GM12872 (cell line): ENCODE measurements around the gene IL4I1.

Experiments used
- TF ChIP-seq, protein P1 (sequence below): IDR thresholded peaks from 3 replicates; pipeline ENCODE4 v1.5.1; 2011; ENCODE audit warnings: low read depth, mild to moderate bottlenecking, low read length, moderate library complexity; ENCODE audit not compliant: insufficient read depth

Gene IL4I1

DNA sequence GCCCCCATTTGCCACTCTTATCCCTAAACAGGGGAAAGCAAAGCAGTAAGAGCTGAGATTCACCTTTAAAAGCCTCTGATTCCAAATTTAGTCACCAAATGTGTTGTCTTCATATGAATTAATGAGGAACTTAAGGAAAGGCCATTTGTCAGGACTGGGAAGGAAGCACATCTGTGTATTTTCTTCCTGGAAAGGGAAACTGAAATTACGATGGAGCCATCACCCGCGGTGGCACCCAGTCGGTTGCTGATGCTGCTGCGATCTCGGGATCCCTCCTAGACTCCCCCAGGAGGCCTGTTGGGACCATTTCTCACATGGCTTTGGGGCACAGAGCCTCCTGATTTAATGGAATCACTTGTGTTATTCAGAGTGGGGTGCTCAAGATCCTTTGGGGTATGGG, 7.4 kb upstream of the IL4I1 start:
- TF ChIP-seq, protein P1, sequence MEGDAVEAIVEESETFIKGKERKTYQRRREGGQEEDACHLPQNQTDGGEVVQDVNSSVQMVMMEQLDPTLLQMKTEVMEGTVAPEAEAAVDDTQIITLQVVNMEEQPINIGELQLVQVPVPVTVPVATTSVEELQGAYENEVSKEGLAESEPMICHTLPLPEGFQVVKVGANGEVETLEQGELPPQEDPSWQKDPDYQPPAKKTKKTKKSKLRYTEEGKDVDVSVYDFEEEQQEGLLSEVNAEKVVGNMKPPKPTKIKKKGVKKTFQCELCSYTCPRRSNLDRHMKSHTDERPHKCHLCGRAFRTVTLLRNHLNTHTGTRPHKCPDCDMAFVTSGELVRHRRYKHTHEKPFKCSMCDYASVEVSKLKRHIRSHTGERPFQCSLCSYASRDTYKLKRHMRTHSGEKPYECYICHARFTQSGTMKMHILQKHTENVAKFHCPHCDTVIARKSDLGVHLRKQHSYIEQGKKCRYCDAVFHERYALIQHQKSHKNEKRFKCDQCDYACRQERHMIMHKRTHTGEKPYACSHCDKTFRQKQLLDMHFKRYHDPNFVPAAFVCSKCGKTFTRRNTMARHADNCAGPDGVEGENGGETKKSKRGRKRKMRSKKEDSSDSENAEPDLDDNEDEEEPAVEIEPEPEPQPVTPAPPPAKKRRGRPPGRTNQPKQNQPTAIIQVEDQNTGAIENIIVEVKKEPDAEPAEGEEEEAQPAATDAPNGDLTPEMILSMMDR: no peak

DNA sequence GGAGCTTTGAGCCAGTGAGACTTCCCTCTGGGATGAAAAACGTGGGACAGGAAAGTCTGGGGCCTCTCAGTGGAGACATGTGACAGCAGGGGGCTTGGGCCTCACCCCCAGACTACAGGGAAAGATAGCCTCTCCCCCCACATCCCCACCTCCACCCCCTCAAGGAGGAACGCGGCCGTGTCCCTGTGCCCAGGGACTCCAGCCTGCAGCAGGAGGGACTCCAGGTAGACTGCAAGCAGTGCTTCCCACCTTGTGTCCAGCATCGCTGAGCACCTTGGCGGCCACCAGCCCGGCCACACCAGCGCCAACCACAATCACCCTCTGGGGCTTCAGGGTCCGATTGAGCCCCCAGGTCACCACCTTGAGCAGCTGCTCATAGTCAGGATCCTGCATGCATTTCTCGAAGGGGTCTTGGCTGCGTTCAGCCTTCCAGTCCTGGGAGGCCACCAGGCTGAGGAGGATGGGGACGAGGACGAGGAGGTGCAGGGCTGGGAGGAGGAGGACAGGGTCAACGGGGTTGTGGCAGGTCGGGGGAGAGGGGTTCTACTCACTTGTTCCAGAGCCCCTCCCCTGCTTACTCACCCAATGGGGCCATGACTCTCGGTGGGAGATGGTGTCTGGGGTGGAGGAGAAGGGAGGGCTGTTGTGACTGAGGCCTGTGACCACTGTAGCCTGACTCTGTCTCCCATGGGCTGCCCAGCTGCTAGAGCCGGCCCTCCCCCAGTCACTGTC, 955 bp downstream of the IL4I1 start:
- TF ChIP-seq, protein P1: no peak

DNA sequence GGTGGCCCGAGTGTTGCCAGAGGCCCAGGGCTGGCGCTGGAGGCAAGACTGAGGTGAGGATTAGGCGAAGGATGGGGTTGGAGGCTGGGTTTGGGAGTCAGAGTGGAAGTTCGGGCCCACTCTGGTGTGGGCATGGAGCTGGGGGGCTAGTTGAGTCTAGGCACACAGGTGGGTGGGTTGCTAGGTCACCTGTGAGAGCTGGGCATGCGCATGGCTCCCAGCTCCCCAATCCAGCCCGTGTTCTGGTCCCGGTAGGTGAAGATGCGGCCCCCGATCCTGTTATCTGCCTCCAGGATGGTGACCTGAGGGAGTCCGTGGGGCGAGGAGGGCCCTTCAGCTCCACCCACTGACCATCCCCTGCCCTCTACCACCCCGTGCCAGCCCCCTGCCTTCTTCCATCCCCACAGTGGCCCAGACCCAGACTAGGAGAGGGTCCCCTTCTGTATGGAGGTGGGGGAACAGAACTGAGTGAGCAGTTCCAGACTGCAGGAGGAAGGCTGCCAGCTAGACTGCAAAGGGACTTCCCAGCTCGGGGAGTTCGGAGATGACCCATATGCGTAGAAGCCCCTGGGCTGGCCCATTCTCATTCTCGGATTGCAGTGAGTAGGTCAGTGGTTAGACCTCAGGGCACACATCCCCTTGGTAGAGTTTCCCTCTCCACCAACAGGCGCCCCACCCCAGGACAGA, 1.7 kb downstream of the IL4I1 start:
- TF ChIP-seq, protein P1: no peak

DNA sequence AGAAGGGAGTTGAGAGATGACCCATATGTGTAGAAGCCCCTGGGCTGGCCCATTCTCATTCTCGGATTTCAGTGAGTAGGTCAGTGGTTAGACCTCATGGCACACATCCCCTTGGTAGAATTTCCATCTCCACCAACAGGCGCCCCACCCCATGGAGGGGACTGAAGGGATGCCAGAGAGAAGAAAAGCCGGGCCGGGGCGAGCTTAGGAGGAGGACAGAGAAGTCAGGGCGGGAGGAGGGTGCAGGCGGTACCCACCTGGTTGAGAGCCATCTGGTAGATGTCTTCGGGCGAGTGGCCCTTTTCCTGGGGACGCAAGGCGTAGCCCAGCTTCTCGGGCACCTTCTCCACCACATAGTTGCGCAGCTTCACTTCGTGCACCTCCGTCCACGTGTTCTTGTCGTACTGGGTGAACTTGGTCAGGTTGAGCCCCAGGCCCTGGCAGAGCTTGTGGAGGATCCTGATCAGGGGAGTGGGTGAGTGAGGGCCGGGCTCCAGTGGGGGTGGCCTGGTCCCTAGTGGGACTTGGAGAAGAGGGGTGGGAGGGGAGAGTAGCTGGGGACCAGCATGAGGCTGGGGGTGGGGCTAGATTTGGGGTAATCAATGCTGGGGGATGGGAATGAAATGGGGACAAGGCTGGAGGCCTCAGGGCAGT, 2.5 kb downstream of the IL4I1 start:
- TF ChIP-seq, protein P1: no peak

DNA sequence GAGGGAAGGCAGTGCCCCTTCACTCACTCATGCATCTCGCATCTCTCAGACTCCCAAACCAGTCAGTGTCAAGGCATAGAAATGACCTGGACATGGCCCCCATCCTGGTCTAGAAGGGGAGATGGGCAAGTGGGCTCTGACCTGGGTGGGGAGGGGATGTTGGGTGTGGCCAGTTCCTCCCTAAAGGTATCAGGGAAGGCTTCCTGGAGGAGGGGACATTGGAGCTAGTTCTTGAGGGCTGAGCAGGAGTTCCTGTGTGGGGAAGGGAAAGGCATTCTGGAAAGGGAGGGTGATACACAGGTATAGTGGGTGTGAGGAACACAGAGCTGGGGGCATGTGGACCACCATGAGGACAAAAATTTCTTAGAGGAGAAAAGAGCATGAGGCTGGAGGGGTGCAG, 4.0 kb downstream of the IL4I1 start:
- TF ChIP-seq, protein P1: no peak

DNA sequence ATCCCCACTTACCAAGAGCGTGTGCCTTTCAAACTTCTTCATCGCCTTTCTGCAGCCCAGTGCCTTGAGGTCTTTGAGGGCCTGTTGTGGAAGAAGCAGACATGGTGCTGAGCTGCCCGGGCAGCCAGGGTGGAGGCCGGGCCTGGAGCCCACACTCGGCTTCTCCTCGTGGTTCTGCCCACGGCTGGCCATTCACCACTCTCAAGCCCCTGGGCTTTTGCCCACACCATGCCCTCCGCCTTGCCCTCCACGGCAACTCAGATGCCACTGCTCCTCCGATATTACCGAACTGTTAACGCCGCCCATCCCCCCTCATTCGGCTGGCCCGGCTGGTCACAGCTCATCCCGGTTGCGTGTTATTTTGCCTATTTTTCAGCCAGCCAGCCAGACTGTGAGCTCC, 5.3 kb downstream of the IL4I1 start:
- TF ChIP-seq, protein P1: no peak
